Left ventricle myocardium superior (tissue), 1 donor: ENCODE results near the gene SMARCA4. TPM values are rescaled to one million over a fixed set of nuclear protein-coding genes. Genes with fewer than 3 reads are reported as not detected.
"Not testable (repeated sequence)": the region's sequence is repeated elsewhere in the genome, so short reads cannot be mapped to it uniquely, and the experiment has no call there.

Source experiments
- ATAC-seq: fragments of 200-7000 bp; cut with Tn5 transposase; one replicate; pipeline ENCODE4 v1.9.1; 2020; ENCODE audit warnings: mild to moderate bottlenecking, moderate library complexity
- DNase-seq: peaks from one replicate; pipeline ENCODE4 v3.0.0-alpha.2; 2020
- intact Hi-C: fragments of 100-400 bp; cut with micrococcal nuclease; formaldehyde crosslinking; loops from one replicate; pipeline ENCODE4 v1.11.0; 2022
- total RNA-seq: library from RNA; stranded (reverse); fragmentation: NEBNext Ultra II Directional; extraction: Animal tissue kit (Norgen Biotek cat#: 25700); gene quantifications from one replicate; pipeline ENCODE4 v1.2.1, GENCODE V29; 2021
- donor health status: DM: no; HTN: yes; CAD: no; lungs with severe emphysema.

Gene SMARCA4
- total RNA-seq, 1 donor from 2014 or later, result 41.6 TPM

DNA sequence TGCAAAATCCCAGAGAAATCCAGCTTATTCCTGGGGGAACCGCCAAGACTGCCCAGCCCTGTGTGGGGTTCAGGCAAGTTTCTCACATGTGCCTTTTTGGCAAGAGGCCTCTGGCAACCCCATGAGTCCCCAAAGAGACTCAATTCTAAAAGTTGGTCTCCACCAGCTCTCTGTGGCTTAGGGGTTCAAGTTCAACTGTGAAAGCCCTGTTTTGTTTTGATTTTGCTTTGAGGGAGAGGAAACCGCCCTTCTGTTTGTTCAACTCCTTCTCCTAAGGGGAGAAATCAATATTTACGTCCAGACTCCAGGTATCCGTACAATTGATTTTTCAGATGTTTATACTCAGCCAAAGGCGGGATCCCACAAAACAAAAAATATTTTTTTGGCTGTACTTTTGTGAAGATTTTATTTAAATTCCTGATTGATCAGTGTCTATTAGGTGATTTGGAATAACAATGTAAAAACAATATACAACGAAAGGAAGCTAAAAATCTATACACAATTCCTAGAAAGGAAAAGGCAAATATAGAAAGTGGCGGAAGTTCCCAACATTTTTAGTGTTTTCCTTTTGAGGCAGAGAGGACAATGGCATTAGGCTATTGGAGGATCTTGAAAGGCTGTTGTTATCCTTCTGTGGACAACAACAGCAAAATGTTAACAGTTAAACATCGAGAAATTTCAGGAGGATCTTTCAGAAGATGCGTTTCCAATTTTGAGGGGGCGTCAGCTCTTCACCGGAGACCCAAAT lies 127.8 kb downstream of the SMARCA4 start:
- DNase-seq (peak; percentile 41), ATAC-seq (no peak)
- intact Hi-C loops, result no loop called here

DNA sequence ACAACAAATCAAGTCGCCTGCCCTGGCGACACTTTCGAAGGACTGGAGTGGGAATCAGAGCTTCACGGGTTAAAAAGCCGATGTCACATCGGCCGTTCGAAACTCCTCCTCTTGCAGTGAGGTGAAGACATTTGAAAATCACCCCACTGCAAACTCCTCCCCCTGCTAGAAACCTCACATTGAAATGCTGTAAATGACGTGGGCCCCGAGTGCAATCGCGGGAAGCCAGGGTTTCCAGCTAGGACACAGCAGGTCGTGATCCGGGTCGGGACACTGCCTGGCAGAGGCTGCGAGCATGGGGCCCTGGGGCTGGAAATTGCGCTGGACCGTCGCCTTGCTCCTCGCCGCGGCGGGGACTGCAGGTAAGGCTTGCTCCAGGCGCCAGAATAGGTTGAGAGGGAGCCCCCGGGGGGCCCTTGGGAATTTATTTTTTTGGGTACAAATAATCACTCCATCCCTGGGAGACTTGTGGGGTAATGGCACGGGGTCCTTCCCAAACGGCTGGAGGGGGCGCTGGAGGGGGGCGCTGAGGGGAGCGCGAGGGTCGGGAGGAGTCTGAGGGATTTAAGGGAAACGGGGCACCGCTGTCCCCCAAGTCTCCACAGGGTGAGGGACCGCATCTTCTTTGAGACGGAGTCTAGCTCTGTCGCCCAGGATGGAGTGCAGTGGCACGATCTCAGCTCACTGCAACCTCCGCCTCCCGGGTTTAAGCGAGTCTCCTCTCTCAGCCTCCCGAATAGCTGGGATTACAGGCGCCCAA lies 128.6 kb downstream of the SMARCA4 start, which contains the start of gene LDLR:
TSS of gene LDLR (plus strand) at position 210 of the 760 bp plus-strand sequence. CDS start at position 296, 86 bp downstream.
- DNase-seq (peak; percentile 83), ATAC-seq (peak; percentile 59)
- intact Hi-C loops, result no loop called here

DNA sequence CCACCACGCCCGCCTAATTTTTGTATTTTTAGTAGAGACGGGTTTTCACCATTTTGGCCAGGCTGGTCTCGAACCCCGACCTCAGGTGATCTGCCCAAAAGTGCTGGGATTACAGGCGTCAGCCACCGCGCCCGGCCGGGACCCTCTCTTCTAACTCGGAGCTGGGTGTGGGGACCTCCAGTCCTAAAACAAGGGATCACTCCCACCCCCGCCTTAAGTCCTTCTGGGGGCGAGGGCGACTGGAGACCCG lies 129.1 kb downstream of the SMARCA4 start:
- DNase-seq, ATAC-seq, intact Hi-C loops: not testable (repeated sequence)

DNA sequence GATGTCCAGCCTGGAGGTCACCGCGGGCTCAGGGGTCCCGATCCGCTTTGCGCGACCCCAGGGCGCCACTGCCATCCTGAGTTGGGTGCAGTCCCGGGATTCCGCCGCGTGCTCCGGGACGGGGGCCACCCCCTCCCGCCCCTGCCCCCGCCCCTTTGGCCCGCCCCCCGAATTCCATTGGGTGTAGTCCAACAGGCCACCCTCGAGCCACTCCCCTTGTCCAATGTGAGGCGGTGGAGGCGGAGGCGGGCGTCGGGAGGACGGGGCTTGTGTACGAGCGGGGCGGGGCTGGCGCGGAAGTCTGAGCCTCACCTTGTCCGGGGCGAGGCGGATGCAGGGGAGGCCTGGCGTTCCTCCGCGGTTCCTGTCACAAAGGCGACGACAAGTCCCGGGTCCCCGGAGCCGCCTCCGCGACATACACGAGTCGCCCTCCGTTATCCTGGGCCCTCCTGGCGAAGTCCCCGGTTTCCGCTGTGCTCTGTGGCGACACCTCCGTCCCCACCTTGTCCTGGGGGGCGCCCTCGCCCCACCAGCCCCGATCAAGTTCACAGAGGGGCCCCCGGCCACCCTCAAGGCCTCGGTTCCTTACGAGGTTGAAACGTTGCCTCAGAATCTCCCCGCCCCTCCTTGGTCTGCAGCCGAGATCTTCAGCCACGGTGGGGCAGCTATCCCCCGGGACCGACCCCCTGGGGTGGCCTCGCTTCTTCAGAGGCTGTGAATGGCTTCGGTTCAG lies 129.6 kb downstream of the SMARCA4 start:
- DNase-seq (peak; percentile 99), ATAC-seq (peak; percentile 93)
- intact Hi-C loops, result no loop called here

DNA sequence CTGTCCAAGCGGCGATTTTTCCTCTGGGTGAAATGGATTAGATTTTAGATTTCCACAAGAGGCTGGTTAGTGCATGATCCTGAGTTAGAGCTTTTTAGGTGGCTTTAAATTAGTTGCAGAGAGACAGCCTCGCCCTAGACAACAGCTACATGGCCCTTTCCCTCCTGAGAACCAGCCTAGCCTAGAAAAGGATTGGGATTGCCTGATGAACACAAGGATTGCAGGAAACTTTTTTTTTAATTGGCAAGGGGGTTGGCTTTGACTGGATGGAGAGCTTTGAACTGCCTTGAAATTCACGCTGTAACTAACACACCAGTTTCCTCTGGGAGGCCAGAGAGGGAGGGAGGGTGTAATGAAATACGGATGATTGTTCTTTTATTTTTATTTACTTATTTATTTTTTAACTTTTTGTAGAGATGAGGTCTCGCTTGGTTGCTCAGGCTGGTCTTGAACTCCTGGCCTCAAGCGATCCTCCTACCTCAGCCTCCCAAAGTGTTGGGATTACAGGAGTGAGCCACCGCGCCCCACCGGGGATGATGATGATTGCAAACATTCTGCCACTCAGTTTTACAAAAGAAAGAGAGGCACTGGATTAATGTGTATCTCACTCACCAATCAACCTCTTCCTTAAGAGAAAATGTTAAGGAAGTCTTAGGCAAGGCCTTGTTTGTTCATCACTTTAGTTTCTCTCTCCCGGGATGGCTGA lies 130.3 kb downstream of the SMARCA4 start:
- intact Hi-C loops, result no loop called here
- ATAC-seq, result no peak
- DNase-seq, result no peak

DNA sequence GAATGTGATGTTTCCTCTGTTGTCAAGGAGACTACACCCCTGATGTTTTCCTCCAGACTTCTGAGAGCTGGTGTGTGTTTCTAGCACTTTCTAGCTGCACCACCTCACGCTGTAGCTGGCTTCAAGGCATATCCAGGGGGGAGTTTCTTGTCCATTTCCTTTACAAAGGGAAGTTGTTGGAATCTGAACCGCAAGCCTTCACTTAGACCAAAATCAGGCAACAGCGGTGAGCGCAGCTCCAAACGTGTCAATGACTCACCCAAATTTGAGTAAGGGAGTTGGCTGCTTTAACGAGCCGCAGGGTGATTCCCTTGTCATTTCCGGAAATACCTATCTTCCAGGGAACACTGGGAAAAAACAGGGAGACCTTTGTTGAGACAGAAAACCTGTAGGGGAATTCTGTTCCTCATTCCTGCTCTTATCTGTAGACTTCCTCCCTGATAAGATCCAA lies 130.9 kb downstream of the SMARCA4 start:
- peak; percentile 45 for DNase-seq
- intact Hi-C loops, result no loop called here
- ATAC-seq, result peak; percentile 1

DNA sequence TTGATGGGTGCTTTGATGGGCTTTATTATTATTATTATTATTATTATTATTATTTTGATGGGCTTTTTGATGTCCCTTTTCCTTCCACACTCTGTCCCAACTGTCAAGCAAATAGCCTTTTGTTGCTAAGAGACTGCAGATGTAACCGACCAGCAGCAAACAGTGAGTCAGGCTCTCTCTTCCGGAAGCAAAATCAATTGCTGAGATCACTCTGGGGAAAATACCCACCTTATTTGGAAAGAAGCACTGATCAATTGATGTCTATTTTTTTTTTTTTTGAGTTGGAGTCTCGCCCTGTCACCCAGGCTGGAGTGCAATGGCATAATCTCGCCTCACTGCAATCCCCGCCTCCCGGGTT lies 131.3 kb downstream of the SMARCA4 start:
- intact Hi-C loops, result no loop called here
- no peak for DNase-seq
- ATAC-seq, result no peak

DNA sequence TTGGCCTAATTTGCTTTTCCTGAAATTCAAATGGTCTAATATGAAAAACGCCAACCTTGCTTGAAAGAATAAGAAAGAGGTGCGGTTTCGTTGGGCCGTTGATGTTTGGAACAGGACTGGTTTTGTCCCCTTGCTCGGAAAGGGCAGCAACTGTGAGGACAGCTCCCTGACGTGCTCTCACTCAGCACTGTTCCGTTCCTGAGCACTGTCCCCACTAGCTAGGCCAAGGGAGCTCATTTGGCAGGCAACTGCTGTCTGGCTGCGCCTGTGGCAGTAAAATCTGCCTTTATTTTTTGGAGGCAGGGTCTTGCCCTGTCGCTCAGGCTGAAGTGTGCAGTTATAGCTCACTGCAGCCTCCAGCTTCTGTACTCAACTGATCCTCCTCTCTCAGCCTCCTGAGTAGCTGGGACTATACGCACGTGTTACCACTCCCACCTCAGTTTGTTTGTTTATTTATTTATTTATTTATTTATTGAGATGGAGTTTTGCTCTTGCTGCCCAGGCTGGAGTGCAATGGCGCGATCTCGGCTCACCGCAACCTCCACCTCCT lies 132.9 kb downstream of the SMARCA4 start:
- DNase-seq (no peak), ATAC-seq (no peak)
- intact Hi-C loops, result no loop called here

DNA sequence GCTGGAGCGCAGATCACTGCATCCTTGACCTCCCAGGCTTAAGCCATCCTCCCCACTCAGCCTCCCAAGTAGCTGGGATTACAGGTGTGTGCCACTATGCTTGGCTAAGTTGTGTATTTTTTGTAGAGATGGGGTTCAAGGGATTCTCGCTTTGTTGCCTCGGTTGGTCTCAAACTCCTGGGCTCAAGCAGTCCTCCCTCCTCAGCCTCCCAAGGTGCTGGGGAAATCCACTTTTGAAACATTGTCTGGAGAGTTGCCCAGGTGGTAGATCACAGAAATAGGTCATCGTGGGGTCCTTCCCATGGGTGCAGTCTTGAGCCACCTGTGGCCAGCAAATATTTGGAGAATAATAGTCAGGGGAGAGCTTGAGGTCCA lies 133.7 kb downstream of the SMARCA4 start:
- ATAC-seq (no peak), DNase-seq (no peak)
- intact Hi-C loops, result no loop called here

DNA sequence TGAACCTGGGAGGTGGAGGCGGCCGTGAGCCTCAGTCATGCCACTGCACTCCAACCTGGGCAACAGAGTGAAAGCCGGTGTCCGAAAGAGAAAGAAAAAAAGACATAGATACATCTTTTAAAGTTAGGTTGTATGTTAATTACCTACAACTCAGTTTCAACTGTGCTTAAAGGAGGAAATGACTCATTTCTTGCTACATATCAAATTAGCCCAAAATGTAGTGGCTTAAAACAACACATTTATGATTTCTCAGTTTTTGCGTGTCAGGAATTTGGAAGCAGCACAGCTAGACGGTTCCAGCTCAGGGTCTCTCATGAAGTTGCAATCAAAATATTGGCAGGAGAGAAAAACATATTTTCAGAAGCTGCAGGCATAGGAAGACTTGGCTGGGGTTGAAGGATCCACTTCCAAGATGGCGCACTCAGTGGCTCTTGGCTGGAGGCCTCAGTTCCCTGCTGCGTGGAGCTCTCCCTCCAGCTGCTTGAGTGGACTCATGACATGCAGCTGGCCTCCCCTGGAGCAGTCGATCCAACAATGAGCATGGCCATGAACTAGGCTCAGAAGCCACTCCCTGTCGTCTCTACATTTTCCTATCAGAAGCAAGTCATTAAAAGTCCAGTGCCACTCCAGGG lies 135.5 kb downstream of the SMARCA4 start:
- peak; percentile 86 for ATAC-seq

DNA sequence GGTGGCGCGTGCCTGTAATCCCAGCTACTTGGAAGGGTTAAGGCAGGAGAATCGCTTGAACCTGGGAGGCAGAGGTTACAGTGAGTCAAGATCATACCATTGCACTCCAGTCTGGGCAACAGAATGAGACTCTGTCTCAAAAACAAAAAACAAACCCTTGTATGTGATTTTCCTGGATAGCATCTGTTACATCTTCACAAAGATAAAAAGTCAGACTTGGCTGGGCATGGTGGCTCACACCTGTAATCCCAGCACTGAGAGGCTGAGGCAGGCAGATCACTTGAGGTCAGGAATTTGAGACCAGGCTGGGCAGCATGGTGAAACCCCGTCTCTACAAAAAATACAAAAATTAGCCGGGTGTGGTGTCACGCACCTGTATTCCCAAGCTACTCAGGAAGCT lies 136.5 kb downstream of the SMARCA4 start:
- ATAC-seq, intact Hi-C loops, DNase-seq: not testable (repeated sequence)

More for the DNA sequence above, 135.5 kb downstream of the SMARCA4 start:
- peak; percentile 74 for DNase-seq
- intact Hi-C loops, result no loop called here

DNA sequence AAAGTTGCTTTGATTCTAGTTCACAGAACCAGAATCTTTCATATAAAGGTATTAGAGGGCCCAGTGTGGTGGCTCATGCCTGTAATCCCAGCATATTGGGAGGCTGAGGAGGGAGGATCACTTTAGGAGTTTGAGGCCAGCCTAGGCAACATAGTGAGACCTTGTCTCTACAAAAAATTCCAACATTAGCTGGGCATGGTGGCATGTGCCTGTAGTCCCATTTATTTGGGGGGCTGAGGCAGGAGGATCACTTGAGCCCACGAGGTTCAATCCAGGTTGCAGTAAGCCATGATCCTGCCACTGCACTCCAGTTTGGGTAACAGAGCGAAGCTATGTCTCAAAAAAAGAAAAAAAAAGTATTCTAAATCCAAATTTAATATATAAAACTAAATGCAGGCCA lies 137.5 kb downstream of the SMARCA4 start:
- DNase-seq (no peak), ATAC-seq (no peak)
- intact Hi-C loops, result no loop called here

DNA sequence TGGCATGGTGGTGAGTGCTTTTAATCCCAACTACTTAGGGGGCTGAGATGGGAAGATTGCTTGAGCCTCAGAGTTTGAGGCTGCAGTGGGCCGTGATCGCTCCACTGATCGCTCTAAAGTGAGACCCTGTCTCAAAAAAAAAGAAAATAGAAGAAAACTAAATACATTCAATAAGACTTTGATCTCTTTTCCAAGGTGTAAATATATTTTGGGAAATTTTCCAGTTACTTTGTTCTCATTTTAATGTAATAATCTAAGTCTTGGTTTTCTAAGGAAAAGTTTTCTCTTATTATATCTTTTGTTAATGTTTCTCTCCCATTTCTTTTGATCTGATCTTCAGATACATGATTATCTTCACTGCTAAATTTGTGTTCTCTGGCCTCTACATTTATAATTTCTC lies 138.0 kb downstream of the SMARCA4 start:
- DNase-seq, result no peak
- ATAC-seq, result no peak
- intact Hi-C loops, result no loop called here

DNA sequence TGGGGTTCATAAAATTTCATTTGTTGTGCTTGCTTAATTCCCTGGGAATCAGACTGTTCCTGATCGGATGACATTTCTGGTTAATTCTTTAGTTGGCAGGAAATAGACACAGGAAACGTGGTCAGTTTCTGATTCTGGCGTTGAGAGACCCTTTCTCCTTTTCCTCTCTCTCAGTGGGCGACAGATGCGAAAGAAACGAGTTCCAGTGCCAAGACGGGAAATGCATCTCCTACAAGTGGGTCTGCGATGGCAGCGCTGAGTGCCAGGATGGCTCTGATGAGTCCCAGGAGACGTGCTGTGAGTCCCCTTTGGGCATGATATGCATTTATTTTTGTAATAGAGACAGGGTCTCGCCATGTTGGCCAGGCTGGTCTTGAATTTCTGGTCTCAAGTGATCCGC lies 139.2 kb downstream of the SMARCA4 start:
- DNase-seq (no peak), ATAC-seq (no peak)
- intact Hi-C loops, result no loop called here

DNA sequence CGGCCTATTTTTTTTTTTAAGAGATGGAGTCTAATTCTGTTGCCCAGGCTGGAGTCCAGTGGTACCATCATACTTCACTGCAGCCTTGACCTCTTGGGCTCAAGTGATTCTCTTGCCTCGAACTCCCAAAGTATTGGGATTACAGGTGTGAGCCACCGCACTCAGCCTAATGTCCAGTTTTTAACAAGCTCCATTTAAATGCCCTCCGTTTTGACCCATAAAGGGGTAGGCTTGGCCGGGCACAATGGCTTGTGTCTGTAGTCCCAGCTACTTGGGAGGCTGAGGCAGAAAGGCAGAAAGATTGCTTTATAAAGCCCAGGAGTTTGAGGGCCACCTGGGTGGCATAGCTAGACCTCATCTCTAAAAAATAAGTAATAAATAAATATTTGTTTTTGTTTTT lies 140.2 kb downstream of the SMARCA4 start:
- intact Hi-C loops, result no loop called here
- DNase-seq (no peak), ATAC-seq (no peak)

DNA sequence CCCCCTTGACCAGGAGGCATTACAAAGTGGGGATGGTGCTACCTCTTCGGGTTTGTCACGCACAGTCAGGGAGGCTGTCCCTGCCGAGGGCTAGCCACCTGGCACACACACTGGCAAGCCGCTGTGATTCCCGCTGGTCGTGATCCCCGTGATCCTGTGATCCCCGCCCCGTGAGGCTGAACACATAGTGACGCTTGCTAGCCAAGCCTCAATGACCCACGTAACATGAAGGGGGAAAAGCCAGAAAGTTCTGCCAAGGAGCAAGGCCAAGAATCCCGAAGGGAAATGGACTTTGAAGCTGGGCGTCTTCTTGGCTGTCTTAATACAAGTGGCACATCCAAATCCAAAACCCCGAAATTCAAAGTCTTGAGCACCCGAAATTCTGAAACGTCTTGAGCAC lies 142.1 kb downstream of the SMARCA4 start:
- ATAC-seq (no peak), DNase-seq (no peak)
- intact Hi-C loops, result no loop called here

DNA sequence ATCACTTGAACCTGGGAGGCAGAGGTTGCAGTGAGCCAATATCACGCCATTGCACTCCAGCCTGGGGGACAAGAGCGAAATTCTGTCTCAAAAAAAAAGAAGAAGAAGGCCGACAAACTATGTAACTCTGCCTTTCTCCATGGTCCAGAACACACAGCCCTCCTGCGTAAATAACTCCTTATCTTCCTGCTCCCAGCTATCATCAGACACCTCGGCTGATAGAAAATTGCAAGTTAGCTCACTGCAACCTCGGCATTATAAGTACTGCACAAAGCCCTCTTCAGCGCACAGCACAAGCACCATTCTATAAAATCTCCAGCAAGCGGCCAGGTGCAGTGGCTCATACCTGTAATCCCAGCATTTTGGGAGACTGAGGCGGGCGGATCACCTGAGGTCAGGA lies 142.8 kb downstream of the SMARCA4 start:
- intact Hi-C loops, ATAC-seq, DNase-seq: not testable (repeated sequence)

DNA sequence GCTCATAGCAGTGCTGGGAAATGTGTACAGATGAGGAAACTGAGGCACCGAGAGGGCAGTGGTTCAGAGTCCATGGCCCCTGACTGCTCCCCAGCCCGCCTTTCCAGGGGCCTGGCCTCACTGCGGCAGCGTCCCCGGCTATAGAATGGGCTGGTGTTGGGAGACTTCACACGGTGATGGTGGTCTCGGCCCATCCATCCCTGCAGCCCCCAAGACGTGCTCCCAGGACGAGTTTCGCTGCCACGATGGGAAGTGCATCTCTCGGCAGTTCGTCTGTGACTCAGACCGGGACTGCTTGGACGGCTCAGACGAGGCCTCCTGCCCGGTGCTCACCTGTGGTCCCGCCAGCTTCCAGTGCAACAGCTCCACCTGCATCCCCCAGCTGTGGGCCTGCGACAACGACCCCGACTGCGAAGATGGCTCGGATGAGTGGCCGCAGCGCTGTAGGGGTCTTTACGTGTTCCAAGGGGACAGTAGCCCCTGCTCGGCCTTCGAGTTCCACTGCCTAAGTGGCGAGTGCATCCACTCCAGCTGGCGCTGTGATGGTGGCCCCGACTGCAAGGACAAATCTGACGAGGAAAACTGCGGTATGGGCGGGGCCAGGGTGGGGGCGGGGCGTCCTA lies 144.3 kb downstream of the SMARCA4 start:
- DNase-seq (no peak), ATAC-seq (no peak)
- intact Hi-C loops, result no loop called here
